H9 (cell line): ENCODE measurements around the gene CR1. TPM values are rescaled to one million over a fixed set of nuclear protein-coding genes. Genes with fewer than 3 reads are reported as not detected.
"Not testable (repeated sequence)": the region's sequence is repeated elsewhere in the genome, so short reads cannot be mapped to it uniquely, and the experiment has no call there.

Source experiments
- DNase-seq: peaks from one replicate; pipeline ENCODE4 v3.0.0-alpha.2; 2017
- H2AFZ ChIP-seq: one replicate; pipeline ENCODE4 v1.6.1; 2013; ENCODE audit warnings: mild to moderate bottlenecking, low read length, control low read depth, moderate library complexity
- H2AK5ac ChIP-seq: 2 replicates; pipeline ENCODE4 v1.6.1; 2013; ENCODE audit warnings: low read length, control low read depth, mixed read lengths; ENCODE audit not compliant: insufficient read length
- H2BK120ac ChIP-seq: one replicate; pipeline ENCODE4 v1.6.1; 2013; ENCODE audit warnings: low read depth, mild to moderate bottlenecking, low read length, control low read depth, inconsistent platforms; ENCODE audit not compliant: poor library complexity, severe bottlenecking
- H2BK12ac ChIP-seq: 2 replicates; pipeline ENCODE4 v1.6.1; 2013; ENCODE audit warnings: low read length, control low read depth, mixed read lengths, low read depth; ENCODE audit not compliant: insufficient read length
- H2BK15ac ChIP-seq: 2 replicates; pipeline ENCODE4 v1.6.1; 2013; ENCODE audit warnings: low read depth, low read length, control low read depth
- H2BK20ac ChIP-seq: one replicate; pipeline ENCODE4 v1.6.1; 2013; ENCODE audit warnings: low read depth, mild to moderate bottlenecking, low read length, control low read depth, inconsistent platforms; ENCODE audit not compliant: poor library complexity, severe bottlenecking
- H2BK5ac ChIP-seq: 2 replicates; pipeline ENCODE4 v1.6.1; 2013; ENCODE audit warnings: low read length, control low read depth, mixed read lengths; ENCODE audit not compliant: insufficient read length
- H3K14ac ChIP-seq: 2 replicates; pipeline ENCODE4 v1.6.1; 2013; ENCODE audit warnings: low read length, control low read depth; ENCODE audit not compliant: insufficient read depth
- H3K18ac ChIP-seq: 2 replicates; pipeline ENCODE4 v1.6.1; 2013; ENCODE audit warnings: low read depth, mild to moderate bottlenecking, mixed read lengths, low read length, control low read depth; ENCODE audit not compliant: insufficient read length
- H3K23ac ChIP-seq: 2 replicates; pipeline ENCODE4 v1.6.1; 2013; ENCODE audit warnings: low read length, control low read depth, mixed read lengths, low read depth; ENCODE audit not compliant: insufficient read length
- H3K23me2 ChIP-seq: 2 replicates; pipeline ENCODE4 v1.6.1; 2013; ENCODE audit warnings: low read depth, mild to moderate bottlenecking, mixed read lengths, low read length, control low read depth; ENCODE audit not compliant: insufficient read length, poor library complexity, severe bottlenecking
- H3K27ac ChIP-seq: 2 replicates; pipeline ENCODE4 v1.5.1; 2013; ENCODE audit warnings: low read length, control low read depth, mixed read lengths, low read depth; ENCODE audit not compliant: insufficient read length
- H3K27me3 ChIP-seq: 2 replicates; pipeline ENCODE4 v1.6.1; 2013; ENCODE audit warnings: low read length, control low read depth, inconsistent platforms; ENCODE audit not compliant: insufficient read depth
- H3K4ac ChIP-seq: 2 replicates; pipeline ENCODE4 v1.6.1; 2013; ENCODE audit warnings: low read depth, mild to moderate bottlenecking, control low read depth, inconsistent platforms, low read length, moderate library complexity
- H3K4me1 ChIP-seq: 2 replicates; pipeline ENCODE4 v1.6.1; 2013; ENCODE audit warnings: low read length, control low read depth, inconsistent platforms; ENCODE audit not compliant: insufficient read depth
- H3K4me2 ChIP-seq: 2 replicates; pipeline ENCODE4 v1.6.1; 2013; ENCODE audit warnings: low read length, control low read depth, mixed read lengths; ENCODE audit not compliant: insufficient read length, insufficient read depth
- H3K56ac ChIP-seq: 2 replicates; pipeline ENCODE4 v1.6.1; 2013; ENCODE audit warnings: low read depth, mild to moderate bottlenecking, mixed read lengths, low read length, control low read depth; ENCODE audit not compliant: insufficient read length
- H3K79me1 ChIP-seq: 2 replicates; pipeline ENCODE4 v1.6.1; 2013; ENCODE audit warnings: low read depth, mild to moderate bottlenecking, moderate library complexity, low read length, control low read depth, inconsistent platforms; ENCODE audit not compliant: insufficient read depth, poor library complexity, severe bottlenecking
- H3K79me2 ChIP-seq: 2 replicates; pipeline ENCODE4 v1.6.1; 2013; ENCODE audit warnings: low read length, control low read depth, inconsistent platforms; ENCODE audit not compliant: insufficient read depth
- H3K9ac ChIP-seq: 2 replicates; pipeline ENCODE4 v1.6.1; 2013; ENCODE audit warnings: low read length, control low read depth, mixed read lengths; ENCODE audit not compliant: insufficient read length; ENCODE audit errors: extremely low read depth
- H3K9me3 ChIP-seq: one replicate; pipeline ENCODE4 v1.6.1; 2013; ENCODE audit warnings: low read depth, low read length, inconsistent platforms; ENCODE audit not compliant: control insufficient read depth
- H3T11ph ChIP-seq: one replicate; pipeline ENCODE4 v1.6.1; 2013; ENCODE audit warnings: mild to moderate bottlenecking, low read length, control low read depth, inconsistent platforms
- H4K20me1 ChIP-seq: one replicate; pipeline ENCODE4 v1.6.1; 2013; ENCODE audit not compliant: control insufficient read depth, insufficient read length, insufficient read depth
- H4K5ac ChIP-seq: 2 replicates; pipeline ENCODE4 v1.6.1; 2013; ENCODE audit warnings: low read depth, mild to moderate bottlenecking, mixed read lengths, low read length, control low read depth; ENCODE audit not compliant: insufficient read length
- H4K8ac ChIP-seq: replicated peaks from 2 replicates; pipeline ENCODE4 v1.6.1; 2013; ENCODE audit warnings: low read length, control low read depth, mixed read lengths, low read depth; ENCODE audit not compliant: insufficient read length
- H4K91ac ChIP-seq: 2 replicates; pipeline ENCODE4 v1.6.1; 2013; ENCODE audit warnings: low read depth, mild to moderate bottlenecking, moderate library complexity, mixed read lengths, low read length, control low read depth; ENCODE audit not compliant: insufficient read length
- H3K27ac Mint-ChIP-seq, 3 experiments: 2 replicates in 2 of 3; 3 replicates in 1 of 3; pipeline ENCODE4 v1.8.0; 2020 to 2021; ENCODE audit warnings: mixed read lengths in 3 of 3, mild to moderate bottlenecking in 1 of 3, moderate library complexity in 1 of 3
- H3K27me3 Mint-ChIP-seq: 2 replicates; pipeline ENCODE4 v1.8.0; 2021; ENCODE audit warnings: low read depth, mild to moderate bottlenecking, moderate library complexity, mixed read lengths
- H3K36me3 Mint-ChIP-seq, 3 experiments: 2 replicates in 2 of 3; 3 replicates in 1 of 3; pipeline ENCODE4 v1.8.0; 2020 to 2021; ENCODE audit warnings: low read depth in 3 of 3, mixed read lengths in 3 of 3; ENCODE audit not compliant: insufficient read depth in 1 of 3
- H3K4me1 Mint-ChIP-seq, 2 experiments: 2 replicates each; pipeline ENCODE4 v1.8.0; 2020; ENCODE audit warnings: mixed read lengths in 2 of 2
- H3K4me3 Mint-ChIP-seq, 2 experiments: 2 replicates in 1 of 2; 3 replicates in 1 of 2; pipeline ENCODE4 v1.8.0; 2020 to 2021; ENCODE audit warnings: mild to moderate bottlenecking in 2 of 2, mixed read lengths in 2 of 2, moderate library complexity in 1 of 2
- H3K9me3 Mint-ChIP-seq, 2 experiments: 2 replicates in 1 of 2; 3 replicates in 1 of 2; pipeline ENCODE4 v1.8.0; 2020; ENCODE audit warnings: mild to moderate bottlenecking in 2 of 2, mixed read lengths in 2 of 2, moderate library complexity in 1 of 2
- WGBS: extraction: QIAGEN DNeasy Blood & Tissue Kit; methylation state at CpG from one replicate; pipeline ENCODE4 v1.1.7; 2013; ENCODE audit warnings: missing lambda C conversion rate, low lambda C conversion rate, mixed read lengths; ENCODE audit not compliant: insufficient read length; ENCODE audit errors: extremely low coverage; 5-methylcytosine and 5-hydroxymethylcytosine counted together
- total RNA-seq: library from RNA; stranded (reverse); gene quantifications from 2 replicates; pipeline ENCODE4 v1.2.1, GENCODE V29; 2021

Gene CR1
- total RNA-seq, 1 experiment from 2014 or later: 0.04 TPM

DNA sequence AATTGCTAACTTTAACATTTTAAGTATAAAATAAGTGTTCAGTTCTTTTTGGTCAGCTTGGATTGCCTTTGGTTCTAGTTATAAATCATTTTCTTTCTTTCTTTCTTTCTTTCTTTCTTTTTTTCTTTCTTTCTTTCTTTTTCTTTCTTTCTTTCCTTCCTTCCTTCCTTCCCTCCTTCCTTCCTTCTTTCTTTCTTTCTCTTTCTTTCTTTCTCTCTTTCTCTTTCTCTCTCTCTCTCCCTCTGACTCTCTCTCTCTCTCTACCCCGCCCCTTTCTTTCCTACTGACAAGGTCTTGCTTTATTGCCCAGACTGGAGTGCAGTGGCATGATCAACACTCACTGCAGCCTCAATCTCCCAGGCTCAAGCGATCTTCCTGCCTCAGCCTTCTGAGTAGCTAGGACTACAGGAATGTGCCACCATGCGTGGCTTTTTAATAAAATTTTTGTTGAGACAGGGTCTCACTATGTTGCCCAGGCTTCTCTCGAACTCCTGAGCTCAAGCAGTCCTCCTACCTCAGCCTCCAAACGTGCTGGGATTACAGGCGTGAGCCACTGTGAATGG, 187.0 kb downstream of the CR1 start:
- not testable (repeated sequence) for H3K9me3 Mint-ChIP-seq, H3K79me1 ChIP-seq, H3K79me2 ChIP-seq, H4K91ac ChIP-seq, H3K56ac ChIP-seq, H3K27ac ChIP-seq, H2BK5ac ChIP-seq, H3K9me3 ChIP-seq, H2BK12ac ChIP-seq, H3K4me1 ChIP-seq, H4K20me1 ChIP-seq, H3K4ac ChIP-seq, H3K4me1 Mint-ChIP-seq, H2BK120ac ChIP-seq, H2AK5ac ChIP-seq, H3K4me2 ChIP-seq, H2AFZ ChIP-seq, H3K14ac ChIP-seq, H3K23ac ChIP-seq, H3K27me3 ChIP-seq, H3K18ac ChIP-seq, H3K27ac Mint-ChIP-seq, H3K27me3 Mint-ChIP-seq, DNase-seq, H3K36me3 Mint-ChIP-seq, H4K5ac ChIP-seq, H2BK15ac ChIP-seq, H3K9ac ChIP-seq, H2BK20ac ChIP-seq, H3T11ph ChIP-seq, H3K23me2 ChIP-seq, H3K4me3 Mint-ChIP-seq, H4K8ac ChIP-seq
- WGBS: no CpG with 5 or more reads among the region's 6 CpGs

DNA sequence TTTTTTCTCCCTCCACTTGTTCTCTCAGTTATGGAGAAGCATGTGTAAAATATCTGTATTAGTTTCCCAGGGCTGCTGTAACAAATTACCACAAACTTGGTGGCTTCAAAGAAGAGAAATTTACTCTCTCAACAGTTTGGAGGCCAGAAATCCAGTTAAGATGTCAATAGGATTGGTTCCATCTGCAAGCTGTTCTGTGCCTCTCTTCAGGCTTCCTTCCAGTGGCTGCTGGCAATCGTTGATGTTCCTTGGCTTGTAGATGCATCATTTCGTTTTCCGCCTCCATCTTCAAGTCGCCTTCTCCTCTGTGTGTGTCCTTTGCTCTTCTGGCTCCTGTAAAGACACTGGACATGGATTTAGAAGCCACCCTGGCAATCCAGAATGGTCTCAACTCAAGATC, 194.6 kb downstream of the CR1 start:
- H3K79me1 ChIP-seq, H3K4me1 Mint-ChIP-seq, H2BK15ac ChIP-seq, H2BK20ac ChIP-seq, H4K5ac ChIP-seq, H4K8ac ChIP-seq, H3T11ph ChIP-seq, DNase-seq, H3K27ac Mint-ChIP-seq, H3K27me3 Mint-ChIP-seq, H3K4me1 ChIP-seq, H3K18ac ChIP-seq, H2BK120ac ChIP-seq, H3K36me3 Mint-ChIP-seq, H3K4ac ChIP-seq, H3K9me3 Mint-ChIP-seq, H3K4me2 ChIP-seq, H4K91ac ChIP-seq, H3K23ac ChIP-seq, H3K9me3 ChIP-seq, H3K56ac ChIP-seq, H3K14ac ChIP-seq, H3K9ac ChIP-seq, H2BK12ac ChIP-seq, H4K20me1 ChIP-seq, H3K4me3 Mint-ChIP-seq, H2AK5ac ChIP-seq, H3K27ac ChIP-seq, H3K79me2 ChIP-seq, H3K23me2 ChIP-seq, H3K27me3 ChIP-seq, H2BK5ac ChIP-seq: not testable (repeated sequence)
- no CpG with 5 or more reads among the region's 4 CpGs for WGBS
- peak overlapping the region; percentile 29 for H2AFZ ChIP-seq
